ENCODE measurements around the gene GDI2. TPM values are rescaled to one million over a fixed set of nuclear protein-coding genes. Genes with fewer than 3 reads are reported as not detected.

The GDI2 gene
- total RNA-seq, 1 experiment from 2014 or later, result 144 TPM

- TF ChIP-seq ZBTB33 (IDR thresholded peaks at IDR 0.05; ENCODE audit: extremely low read depth, insufficient replicate concordance, low read length) (no peak), ATF3 (IDR thresholded peaks at IDR 0.05) (no peak), MAX (IDR thresholded peaks at IDR 0.05) (no peak), POLR2AphosphoS5 (IDR thresholded peaks at IDR 0.05; ENCODE audit: low read depth, low read length) (no peak), EZH2phosphoT487 (IDR thresholded peaks at IDR 0.05; ENCODE audit: borderline replicate concordance) (no peak)
These were observed 93.7 kb downstream of the GDI2 start (continued) for GRCh38 chr10:5719546-5719945.

Other genes with a start within 250 kb of the GDI2 start
- gene ASB13, start 146.8 kb downstream of the GDI2 start, total RNA-seq (2021; ENCODE audit: unreplicated experiment), result 25.9 TPM
- 80.3 TPM for gene TASOR2, start 128.6 kb downstream of the GDI2 start, total RNA-seq (2021; ENCODE audit: unreplicated experiment)
- gene ANKRD16, start 76.5 kb upstream of the GDI2 start, total RNA-seq (2021; ENCODE audit: unreplicated experiment), result 9.4 TPM
- 70.2 TPM for gene FBH1, start 76.8 kb upstream of the GDI2 start, total RNA-seq (2021; ENCODE audit: unreplicated experiment)
- gene IL15RA, start 164.1 kb upstream of the GDI2 start, total RNA-seq (2021; ENCODE audit: unreplicated experiment), result 10.5 TPM
- 0.59 TPM for gene IL2RA, start 248.9 kb upstream of the GDI2 start, total RNA-seq (2021; ENCODE audit: unreplicated experiment)